Spleen (tissue), 7 donors: ENCODE data around the gene UCKL1.

Experiments used
- CTCF ChIP-seq, 11 experiments: fragments of 200-600 bp in 7 of 11; fragments of 450-650 bp in 4 of 11; sonication (generic) in 4 of 11; IDR thresholded peaks in 8 of 11; conservative IDR thresholded peaks in 3 of 11; 1 replicate in 7 of 11; 2 replicates in 4 of 11; pipeline versions ENCODE4 v1.4.0 to v1.8.0; 2016 to 2021; ENCODE audit warnings: antibody characterized with exemption in 11 of 11, inconsistent platforms in 4 of 11, mild to moderate bottlenecking in 1 of 11
- POLR2A ChIP-seq, 3 donors: fragments of 450-650 bp; IDR thresholded peaks; one replicate each; pipeline ENCODE4 v1.5.1; 2017; ENCODE audit warnings: antibody characterized with exemption in 3 of 3, mild to moderate bottlenecking in 1 of 3
- donor health status: DM: no; HTN: no; CAD: no; lungs with moderate emphysema.
- donor health status: DM: no; HTN: no; CAD: no.
- donor health status: DM: no; HTN: no; CAD: no.

GRCh38 chr20:63966944-63967322 is 10.7 kb upstream of the UCKL1 start:
- TF ChIP-seq POLR2A (IDR thresholded peaks at IDR 0.05) = no peak
- no peak for TF ChIP-seq CTCF (IDR thresholded peaks at IDR 0.05 in 8 of 11, conservative IDR thresholded peaks at IDR 0.05 in 3 of 11)
